Measurements from ENCODE around the gene LRRC8D. TPM values are rescaled to one million over a fixed set of nuclear protein-coding genes. Genes with fewer than 3 reads are reported as not detected.

LRRC8D gene
- total and polyA plus RNA-seq, 9 of the 15 experiments (the other 6 are each of a cell fraction or from before 2014, with no cell fraction given) = 3.4 to 53.9 (median 15.9) TPM

- no peak for TF ChIP-seq E2F8 (IDR thresholded peaks at IDR 0.05; ENCODE audit: low read depth, partially characterized antibody)
- TF ChIP-seq ZNF175 (CRISPR knock-in tag; IDR thresholded peaks at IDR 0.05; ENCODE audit: low read depth) = no peak
These were observed 18.0 kb upstream of the LRRC8D start (continued) for GRCh38 chr1:89802841-89803240.

- Histone ChIP-seq H3K79me2 (ENCODE audit: control insufficient read depth, insufficient read depth, low read length) (no peaks in the 10 kb centered on the region), H3K27ac (ENCODE audit: extremely low read depth, low read depth, low read length) (no peak overlapping the region), H3K36me3 (ENCODE audit: control insufficient read depth, insufficient read depth, low read length) (no peaks in the 10 kb centered on the region), H3K9me3 (replicated peaks; ENCODE audit: control insufficient read depth, insufficient read depth, low read depth, low read length) (no peaks in the 10 kb centered on the region), H2AFZ (ENCODE audit: low read depth, low read length) (no peak overlapping the region), H3K9me1 (ENCODE audit: control insufficient read depth, insufficient read depth, low read length) (no peaks in the 10 kb centered on the region), H4K20me1 (replicated peaks; ENCODE audit: control insufficient read depth, insufficient read depth, low read length) (no peaks in the 10 kb centered on the region), H3K27me3 (ENCODE audit: control insufficient read depth in 2 of 2, insufficient read depth in 2 of 2, low read length in 2 of 2) (no peaks in the 10 kb centered on the region), H3K9ac (ENCODE audit: insufficient read depth in 1 of 2, low read depth in 2 of 2, low read length in 2 of 2) (no peak overlapping the region), H3K4me3 (no peak overlapping the region), H3K4me1 (replicated peaks in 1 of 2; ENCODE audit: control insufficient read depth in 2 of 2, insufficient read depth in 2 of 2, low read length in 2 of 2) (peaks cover 4 to 23% of the 10 kb centered on the region in 2 experiments; a peak in 4 of 5 replicates), H3K4me2 (ENCODE audit: insufficient read depth, low read length) (no peak overlapping the region)
- CTCF ChIA-PET (ENCODE audit: low intra/inter-chr PET ratio) = interaction anchor here (0.7 to 3.2 kb wide), 4 partner anchors 42 to 208 kb away, joined by 3 to 25 read pairs (median 4); no protein-coding TSS in a partner anchor
- in situ Hi-C loops (cut with MboI) = loop anchor here (5.0 kb wide), 2 partner anchors 148 to 183 kb away; no protein-coding TSS in a partner anchor
- DNase-seq (ENCODE audit: extremely low read depth in 1 of 4, low spot score in 3 of 4) (peak; percentile 76 to 91 (median 79)), FAIRE-seq (peak; percentile 84), ATAC-seq (peak; percentile 95)
- POLR2A ChIA-PET = interaction anchor here (0.6 to 1.0 kb wide), 6 partner anchors 11 to 194 kb away, joined by 3 to 6 read pairs (median 3); partner anchors contain the start of gene LRRC8D
- no TSS peak for BruUV-seq (replicated peaks)
- 0% methylated on average over 4 of the region's 4 CpGs for WGBS (ENCODE audit: insufficient coverage, low coverage, missing lambda C conversion rate)
- intact Hi-C loops (cut with micrococcal nuclease) = loop anchor here (1.0 kb wide), 2 partner anchors 149 to 183 kb away; no protein-coding TSS in a partner anchor
- TF ChIP-seq CBX3 (IDR thresholded peaks at IDR 0.05; ENCODE audit: borderline replicate concordance in 1 of 2, low read length in 2 of 2) = peak in 1 of 2 experiments; percentile 32; a peak in 1 of 3 replicates
- no peak for TF ChIP-seq CBX5 (IDR thresholded peaks at IDR 0.05; ENCODE audit: borderline replicate concordance, low read depth)
- TF ChIP-seq SMC3 (conservative IDR thresholded peaks at IDR 0.05; ENCODE audit: insufficient read depth, low read depth, low read length) = peak; percentile 97
- TF ChIP-seq, protein P1, sequence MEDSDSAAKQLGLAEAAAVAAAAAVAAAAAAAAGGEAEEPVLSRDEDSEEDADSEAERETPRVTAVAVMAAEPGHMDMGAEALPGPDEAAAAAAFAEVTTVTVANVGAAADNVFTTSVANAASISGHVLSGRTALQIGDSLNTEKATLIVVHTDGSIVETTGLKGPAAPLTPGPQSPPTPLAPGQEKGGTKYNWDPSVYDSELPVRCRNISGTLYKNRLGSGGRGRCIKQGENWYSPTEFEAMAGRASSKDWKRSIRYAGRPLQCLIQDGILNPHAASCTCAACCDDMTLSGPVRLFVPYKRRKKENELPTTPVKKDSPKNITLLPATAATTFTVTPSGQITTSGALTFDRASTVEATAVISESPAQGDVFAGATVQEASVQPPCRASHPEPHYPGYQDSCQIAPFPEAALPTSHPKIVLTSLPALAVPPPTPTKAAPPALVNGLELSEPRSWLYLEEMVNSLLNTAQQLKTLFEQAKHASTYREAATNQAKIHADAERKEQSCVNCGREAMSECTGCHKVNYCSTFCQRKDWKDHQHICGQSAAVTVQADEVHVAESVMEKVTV (CRISPR knock-in tag; IDR thresholded peaks at IDR 0.05) = peak; percentile 96
- TF ChIP-seq KLF1 (tag; IDR thresholded peaks at IDR 0.05) = no peak
- no peak for TF ChIP-seq ZNF75A (CRISPR knock-in tag; IDR thresholded peaks at IDR 0.05)
- no peak for TF ChIP-seq HOXB6 (CRISPR knock-in tag; IDR thresholded peaks at IDR 0.05; ENCODE audit: borderline replicate concordance)
- TF ChIP-seq, protein P2, sequence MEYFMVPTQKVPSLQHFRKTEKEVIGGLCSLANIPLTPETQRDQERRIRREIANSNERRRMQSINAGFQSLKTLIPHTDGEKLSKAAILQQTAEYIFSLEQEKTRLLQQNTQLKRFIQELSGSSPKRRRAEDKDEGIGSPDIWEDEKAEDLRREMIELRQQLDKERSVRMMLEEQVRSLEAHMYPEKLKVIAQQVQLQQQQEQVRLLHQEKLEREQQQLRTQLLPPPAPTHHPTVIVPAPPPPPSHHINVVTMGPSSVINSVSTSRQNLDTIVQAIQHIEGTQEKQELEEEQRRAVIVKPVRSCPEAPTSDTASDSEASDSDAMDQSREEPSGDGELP (CRISPR knock-in tag; IDR thresholded peaks at IDR 0.05; ENCODE audit: borderline replicate concordance) = peak; percentile 66; the same call in 1 of the 2 replicates
- TF ChIP-seq ATF3 (IDR thresholded peaks at IDR 0.05) = peak; percentile 59
- no peak for TF ChIP-seq ATF3 (CRISPR knock-in tag; conservative IDR thresholded peaks at IDR 0.05)
These were observed 16.1 kb upstream of the LRRC8D start for GRCh38 chr1:89804642-89805237.
